Osteocyte (in vitro differentiated cells): ENCODE data around the gene PHYHIPL. TPM values are rescaled to one million over a fixed set of nuclear protein-coding genes. Genes with fewer than 3 reads are reported as not detected.

ENCODE experiments used
- DNase-seq: peaks from one replicate; pipeline ENCODE4 v3.0.0; 2021; ENCODE audit warnings: mixed read lengths; ENCODE audit not compliant: unreplicated experiment; ENCODE audit errors: extremely low spot score
- H3K27ac Mint-ChIP-seq: one replicate; pipeline ENCODE4 v1.8.0; 2021; ENCODE audit warnings: mild to moderate bottlenecking, mixed read lengths; ENCODE audit not compliant: unreplicated experiment
- H3K27me3 Mint-ChIP-seq: one replicate; pipeline ENCODE4 v1.8.0; 2021; ENCODE audit warnings: mixed read lengths; ENCODE audit not compliant: unreplicated experiment
- H3K36me3 Mint-ChIP-seq: one replicate; pipeline ENCODE4 v1.8.0; 2021; ENCODE audit warnings: mixed read lengths; ENCODE audit not compliant: unreplicated experiment
- H3K4me1 Mint-ChIP-seq: one replicate; pipeline ENCODE4 v1.8.0; 2021; ENCODE audit warnings: mixed read lengths; ENCODE audit not compliant: unreplicated experiment
- H3K4me3 Mint-ChIP-seq: one replicate; pipeline ENCODE4 v1.8.0; 2021; ENCODE audit warnings: mild to moderate bottlenecking, moderate library complexity, mixed read lengths; ENCODE audit not compliant: unreplicated experiment
- H3K9me3 Mint-ChIP-seq: one replicate; pipeline ENCODE4 v1.8.0; 2021; ENCODE audit warnings: mixed read lengths; ENCODE audit not compliant: unreplicated experiment
- total RNA-seq: library from RNA; stranded (reverse); gene quantifications from 2 replicates; pipeline ENCODE4 v1.2.1, GENCODE V29; 2021
- TF ChIP-seq, protein P1 (sequence below): fragments of 200-600 bp; sonication (generic); IDR thresholded peaks from 2 replicates; pipeline ENCODE4 v1.5.0; 2021; ENCODE audit warnings: antibody characterized with exemption, mild to moderate bottlenecking, moderate library complexity

The PHYHIPL gene
- total RNA-seq, 1 donor from 2014 or later = not detected

GRCh38 chr10:59181668-59182067, 5.2 kb downstream of the PHYHIPL start:
- no peak overlapping the region for H3K4me3 Mint-ChIP-seq
- TF ChIP-seq, protein P1, sequence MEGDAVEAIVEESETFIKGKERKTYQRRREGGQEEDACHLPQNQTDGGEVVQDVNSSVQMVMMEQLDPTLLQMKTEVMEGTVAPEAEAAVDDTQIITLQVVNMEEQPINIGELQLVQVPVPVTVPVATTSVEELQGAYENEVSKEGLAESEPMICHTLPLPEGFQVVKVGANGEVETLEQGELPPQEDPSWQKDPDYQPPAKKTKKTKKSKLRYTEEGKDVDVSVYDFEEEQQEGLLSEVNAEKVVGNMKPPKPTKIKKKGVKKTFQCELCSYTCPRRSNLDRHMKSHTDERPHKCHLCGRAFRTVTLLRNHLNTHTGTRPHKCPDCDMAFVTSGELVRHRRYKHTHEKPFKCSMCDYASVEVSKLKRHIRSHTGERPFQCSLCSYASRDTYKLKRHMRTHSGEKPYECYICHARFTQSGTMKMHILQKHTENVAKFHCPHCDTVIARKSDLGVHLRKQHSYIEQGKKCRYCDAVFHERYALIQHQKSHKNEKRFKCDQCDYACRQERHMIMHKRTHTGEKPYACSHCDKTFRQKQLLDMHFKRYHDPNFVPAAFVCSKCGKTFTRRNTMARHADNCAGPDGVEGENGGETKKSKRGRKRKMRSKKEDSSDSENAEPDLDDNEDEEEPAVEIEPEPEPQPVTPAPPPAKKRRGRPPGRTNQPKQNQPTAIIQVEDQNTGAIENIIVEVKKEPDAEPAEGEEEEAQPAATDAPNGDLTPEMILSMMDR = peak; percentile 79
- DNase-seq = no peak
- H3K36me3 Mint-ChIP-seq = no peaks in the 10 kb centered on the region
- peaks cover 5% of the 10 kb centered on the region for H3K4me1 Mint-ChIP-seq
- no peak overlapping the region for H3K27ac Mint-ChIP-seq
- H3K27me3 Mint-ChIP-seq = peaks cover 30% of the 10 kb centered on the region
- H3K9me3 Mint-ChIP-seq = no peaks in the 10 kb centered on the region

GRCh38 chr10:59190332-59190731, 13.9 kb downstream of the PHYHIPL start:
- no peaks in the 10 kb centered on the region for H3K36me3 Mint-ChIP-seq
- TF ChIP-seq, protein P1 = no peak

GRCh38 chr10:59206204-59206720, 29.8 kb downstream of the PHYHIPL start:
- Mint-ChIP-seq H3K4me1 (no peaks in the 10 kb centered on the region), H3K9me3 (no peaks in the 10 kb centered on the region), H3K27me3 (peaks cover 4% of the 10 kb centered on the region), H3K4me3 (no peak overlapping the region), H3K27ac (no peak overlapping the region), H3K36me3 (no peaks in the 10 kb centered on the region)
- TF ChIP-seq, protein P1 = no peak
- DNase-seq = no peak

More at GRCh38 chr10:59190332-59190731, 13.9 kb downstream of the PHYHIPL start:
- H3K4me3 Mint-ChIP-seq = no peak overlapping the region
- DNase-seq = no peak
- H3K9me3 Mint-ChIP-seq = no peaks in the 10 kb centered on the region
- peaks cover 23% of the 10 kb centered on the region for H3K27me3 Mint-ChIP-seq
- H3K27ac Mint-ChIP-seq = no peak overlapping the region
- H3K4me1 Mint-ChIP-seq = no peaks in the 10 kb centered on the region

DNA sequence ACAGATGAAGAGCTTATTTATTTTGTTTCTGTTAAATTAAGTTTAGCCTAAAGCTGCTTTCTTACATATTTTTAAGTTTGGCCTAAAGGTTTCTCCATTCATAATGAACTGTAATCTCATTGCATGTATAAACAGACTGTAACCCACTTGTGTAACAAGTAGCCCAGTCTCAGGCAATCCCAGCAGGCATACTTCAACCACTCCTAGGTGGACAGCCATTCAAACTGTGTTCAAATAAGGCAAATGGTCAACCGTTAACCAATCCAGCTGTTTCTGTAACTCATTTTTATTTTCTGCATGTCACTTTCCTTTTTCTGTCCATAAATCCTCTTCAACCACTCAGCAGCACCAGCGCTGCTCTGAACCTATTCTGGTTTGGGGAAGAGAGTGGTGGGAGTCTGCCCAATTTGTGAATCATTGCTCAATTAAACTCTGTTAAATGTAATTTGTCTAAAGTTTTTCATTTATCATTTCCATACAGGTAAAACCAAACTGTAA, 35.9 kb downstream of the PHYHIPL start:
- no peaks in the 10 kb centered on the region for H3K9me3 Mint-ChIP-seq
- peaks cover 48% of the 10 kb centered on the region for H3K27me3 Mint-ChIP-seq
- H3K4me1 Mint-ChIP-seq = no peaks in the 10 kb centered on the region
- no peak overlapping the region for H3K27ac Mint-ChIP-seq
- H3K36me3 Mint-ChIP-seq = no peaks in the 10 kb centered on the region
- H3K4me3 Mint-ChIP-seq = no peak overlapping the region
- no peak for DNase-seq
- TF ChIP-seq, protein P1 = no peak

DNA sequence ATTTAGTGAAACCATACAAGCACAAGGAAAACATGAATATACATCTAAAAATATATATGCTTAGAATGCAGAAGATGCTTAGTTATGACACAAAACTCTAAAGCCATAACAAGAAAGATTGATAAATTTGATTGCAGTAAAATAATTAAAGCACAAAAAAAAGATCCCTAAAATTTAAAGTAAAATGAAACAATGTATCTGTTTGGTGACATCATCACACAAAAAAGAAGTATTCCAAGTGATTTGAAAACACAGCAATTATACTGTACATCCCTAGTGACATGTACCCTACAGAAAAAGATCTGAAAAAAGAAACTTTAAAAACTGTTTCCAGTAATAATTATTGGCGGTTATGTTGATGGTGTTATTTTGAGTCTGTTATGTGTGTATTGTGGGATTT, 37.7 kb downstream of the PHYHIPL start:
- DNase-seq = no peak
- Mint-ChIP-seq H3K4me1 (no peaks in the 10 kb centered on the region), H3K4me3 (no peak overlapping the region), H3K36me3 (no peaks in the 10 kb centered on the region), H3K27ac (no peak overlapping the region), H3K9me3 (no peaks in the 10 kb centered on the region), H3K27me3 (peaks cover 48% of the 10 kb centered on the region)
- TF ChIP-seq, protein P1 = no peak
